HL-60 (cell line): ENCODE results near the gene MAB21L1.

ENCODE experiments used
- DNase-seq, 2 experiments: peaks; one replicate each; pipeline ENCODE4 v3.0.0-alpha.2; 2010 to 2020; ENCODE audit warnings: low read depth in 1 of 2, low spot score in 1 of 2
- H3K27ac ChIP-seq: fragments of 250-450 bp; sonication (Bioruptor Pico); replicated peaks from 2 replicates; pipeline ENCODE4 v1.5.1; 2020; ENCODE audit warnings: mild to moderate bottlenecking, moderate library complexity
- H3K27me3 ChIP-seq: fragments of 250-450 bp; sonication (Bioruptor Pico); 2 replicates; pipeline ENCODE4 v1.5.1; 2021; ENCODE audit warnings: mild to moderate bottlenecking, moderate library complexity; ENCODE audit not compliant: insufficient read depth, poor library complexity, severe bottlenecking
- H3K4me3 ChIP-seq: replicated peaks from 2 replicates; pipeline ENCODE4 v1.5.1; 2011; ENCODE audit warnings: mild to moderate bottlenecking, control low read depth, low read length; ENCODE audit not compliant: insufficient read depth
- CTCF ChIP-seq: IDR thresholded peaks from one replicate; pipeline ENCODE4 v1.5.1; 2011; ENCODE audit warnings: low read length, control low read depth, inconsistent platforms; ENCODE audit not compliant: insufficient read depth
- GABPA ChIP-seq: IDR thresholded peaks from 2 replicates; pipeline ENCODE4 v1.6.1; 2012; ENCODE audit warnings: low read depth
- POLR2AphosphoS5 ChIP-seq: IDR thresholded peaks from 2 replicates; pipeline ENCODE4 v1.6.1; 2012; ENCODE audit warnings: low read depth
- REST ChIP-seq: IDR thresholded peaks from 2 replicates; pipeline ENCODE4 v1.6.1; 2012; ENCODE audit warnings: low read depth; ENCODE audit not compliant: insufficient replicate concordance
- SPI1 ChIP-seq: IDR thresholded peaks from 2 replicates; pipeline ENCODE4 v1.6.1; 2012; ENCODE audit warnings: low read depth, mild to moderate bottlenecking, borderline replicate concordance

The MAB21L1 gene

GRCh38 chr13:35472323-35472881, 4.1 kb downstream of the MAB21L1 start:
- peaks cover 70% of the 10 kb centered on the region for H3K27me3 ChIP-seq
- no peak for DNase-seq
- H3K4me3 ChIP-seq: no peak overlapping the region
- TF ChIP-seq POLR2AphosphoS5: no peak
- no peak for TF ChIP-seq GABPA
- TF ChIP-seq REST: no peak
- no peak for TF ChIP-seq CTCF
- TF ChIP-seq SPI1: no peak
- H3K27ac ChIP-seq: no peak overlapping the region

GRCh38 chr13:35471706-35472322, 4.7 kb downstream of the MAB21L1 start:
- H3K4me3 ChIP-seq: no peak overlapping the region
- peaks cover 64% of the 10 kb centered on the region for H3K27me3 ChIP-seq
- DNase-seq: no peak
- TF ChIP-seq SPI1: no peak
- no peak for TF ChIP-seq REST
- no peak for TF ChIP-seq POLR2AphosphoS5
- no peak for TF ChIP-seq CTCF
- TF ChIP-seq GABPA: no peak
- H3K27ac ChIP-seq: no peak overlapping the region

GRCh38 chr13:35470671-35471661, 5.5 kb downstream of the MAB21L1 start:
- Histone ChIP-seq H3K27me3 (peaks cover 57% of the 10 kb centered on the region), H3K27ac (no peak overlapping the region), H3K4me3 (no peak overlapping the region)
- DNase-seq: no peak
- TF ChIP-seq REST: no peak
- no peak for TF ChIP-seq POLR2AphosphoS5
- no peak for TF ChIP-seq SPI1
- no peak for TF ChIP-seq GABPA
- no peak for TF ChIP-seq CTCF
